Tibial nerve (tissue), 4 donors: ENCODE results near the gene DNMT3A. TPM values are rescaled to one million over a fixed set of nuclear protein-coding genes. Genes with fewer than 3 reads are reported as not detected.

ENCODE experiments used
- DNase-seq, 2 donors: peaks; one replicate each; pipeline ENCODE4 v3.0.0-alpha.2; 2019; ENCODE audit warnings: low spot score in 2 of 2
- H3K27ac ChIP-seq, 4 donors: fragments of 200-600 bp; sonication (generic) in 3 of 4; one replicate each; pipeline ENCODE4 v1.5.1; 2017 to 2019; ENCODE audit warnings: mild to moderate bottlenecking in 1 of 4
- H3K27me3 ChIP-seq, 2 donors: fragments of 200-600 bp; sonication (generic) in 1 of 2; one replicate each; pipeline versions ENCODE4 v1.5.1 to v1.6.0; 2017 to 2019
- H3K36me3 ChIP-seq, 3 donors: fragments of 200-600 bp; sonication (generic); one replicate each; pipeline ENCODE4 v1.5.1; 2018 to 2019
- H3K4me1 ChIP-seq, 4 donors: fragments of 200-600 bp; sonication (generic) in 3 of 4; one replicate each; pipeline ENCODE4 v1.5.1; 2017 to 2019
- H3K4me3 ChIP-seq, 4 donors: fragments of 200-600 bp; sonication (generic) in 3 of 4; one replicate each; pipeline ENCODE4 v1.5.1; 2017 to 2019; ENCODE audit warnings: mild to moderate bottlenecking in 1 of 4, moderate library complexity in 1 of 4
- H3K9me3 ChIP-seq, 4 donors: fragments of 200-600 bp; sonication (generic) in 3 of 4; one replicate each; pipeline ENCODE4 v1.5.1; 2017 to 2019
- EP300 ChIP-seq, 2 donors: sonication (generic); formaldehyde crosslinking; IDR thresholded peaks; one replicate each; pipeline ENCODE4 v1.6.1; 2017; ENCODE audit warnings: antibody characterized with exemption in 2 of 2, mild to moderate bottlenecking in 1 of 2
- POLR2A ChIP-seq, 2 donors: fragments of 450-650 bp; IDR thresholded peaks; one replicate each; pipeline ENCODE4 v1.6.1; 2017; ENCODE audit warnings: antibody characterized with exemption in 2 of 2, mild to moderate bottlenecking in 2 of 2, moderate library complexity in 2 of 2
- WGBS, 2 donors: methylation state at CpG; one replicate each; pipeline ENCODE4 v1.1.5; 2018; 5-methylcytosine and 5-hydroxymethylcytosine counted together
- total RNA-seq, 4 donors: library from RNA; depleted of rRNA; stranded (reverse); fragments of >200 nt; gene quantifications; one replicate each; pipeline ENCODE4 v1.1.0, GENCODE V29; 2016
- TF ChIP-seq, protein P1 (sequence below), 5 experiments: fragments of 200-600 bp in 3 of 5; fragments of 450-650 bp in 2 of 5; sonication (generic) in 3 of 5; IDR thresholded peaks; one replicate each; pipeline ENCODE4 v1.5.1; 2016 to 2019; ENCODE audit warnings: antibody characterized with exemption in 5 of 5, mild to moderate bottlenecking in 3 of 5, moderate library complexity in 2 of 5

DNMT3A gene
- total RNA-seq, 4 donors from 2014 or later = 17.4 to 28.4 (median 25.0) TPM

DNA sequence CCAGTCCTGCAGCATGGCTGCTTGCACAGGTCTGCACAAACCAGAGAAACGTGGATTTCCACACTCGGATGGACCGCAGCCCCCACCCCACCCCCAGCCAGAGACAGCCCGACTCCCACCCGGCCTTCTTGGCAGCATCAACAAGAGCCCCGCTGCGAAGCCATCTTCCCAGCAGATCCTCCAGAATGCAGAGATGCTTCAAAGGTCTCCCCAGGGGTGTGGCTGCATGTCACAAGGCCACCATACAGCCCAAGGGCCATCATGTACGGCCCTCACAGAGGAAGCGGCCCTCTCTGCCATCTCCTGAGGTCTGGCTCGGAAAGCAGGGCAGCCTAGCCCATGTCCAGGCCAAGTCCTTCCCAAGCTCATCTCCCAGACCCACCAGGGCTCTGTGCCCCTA lies 11.5 kb downstream of the DNMT3A start:
- Histone ChIP-seq H3K27me3 (no peaks in the 10 kb centered on the region), H3K36me3 (peaks cover 0 to 18% (median 0%) of the 10 kb centered on the region in 3 donors), H3K9me3 (peaks cover 0 to 13% (median 2%) of the 10 kb centered on the region in 4 donors), H3K4me1 (peaks cover 0 to 69% (median 23%) of the 10 kb centered on the region in 4 donors), H3K4me3 (no peak overlapping the region), H3K27ac (no peak overlapping the region)
- no peak for DNase-seq
- 74 to 75% methylated on average over 10 of the region's 10 CpGs for WGBS, 2 donors
- TF ChIP-seq EP300 (IDR thresholded peaks at IDR 0.05) = no peak

DNA sequence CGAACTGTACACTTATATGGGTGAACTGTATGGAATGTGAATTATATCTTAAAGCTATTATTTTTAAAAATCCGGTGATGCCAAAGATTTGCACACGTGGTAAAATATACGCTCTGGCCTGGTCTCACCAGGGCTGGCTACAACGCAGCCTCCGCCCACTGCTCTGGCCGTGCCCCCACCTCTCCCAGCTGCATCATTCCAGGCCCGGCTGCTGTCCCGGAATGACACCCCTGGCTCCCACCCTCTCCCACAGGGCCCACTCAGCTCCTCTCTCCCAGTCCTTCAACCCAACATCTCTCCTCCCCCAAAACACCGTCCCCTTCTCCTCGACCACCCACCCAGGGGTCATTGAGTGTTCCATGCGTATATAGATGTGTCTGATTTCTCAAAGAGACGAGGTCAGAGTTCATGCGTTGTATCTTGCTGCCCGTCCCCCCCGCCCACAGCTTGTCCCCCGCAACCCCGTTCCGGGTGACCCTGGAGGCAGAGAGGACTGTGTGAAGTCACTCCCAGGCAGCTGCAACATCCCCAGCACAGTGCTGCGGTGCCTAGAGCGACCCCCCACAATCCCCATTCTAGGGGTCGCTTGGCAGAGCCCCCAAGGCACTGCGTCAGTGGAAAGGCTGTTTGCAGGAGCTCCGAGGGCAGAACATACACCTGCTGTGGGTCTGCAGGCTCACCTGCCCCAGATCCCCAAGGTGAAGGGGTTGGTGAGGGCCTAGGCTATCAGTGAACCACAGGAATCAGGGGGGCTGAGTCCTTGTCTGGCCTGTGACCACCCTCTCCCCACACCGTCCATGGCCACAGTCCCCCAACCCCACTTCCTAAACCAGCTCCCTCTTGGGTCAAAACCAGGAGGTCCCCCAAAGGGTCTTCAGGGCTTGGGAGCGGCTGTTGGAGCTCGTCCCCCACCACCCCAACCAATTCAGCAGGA lies 13.3 kb downstream of the DNMT3A start:
- peaks cover 0 to 73% (median 26%) of the 10 kb centered on the region in 4 donors for H3K4me1 ChIP-seq
- H3K27ac ChIP-seq = no peak overlapping the region
- no peak for DNase-seq
- WGBS, 2 donors = 61 to 64% methylated on average over 24 to 27 of the region's 27 CpGs
- no peaks in the 10 kb centered on the region for H3K27me3 ChIP-seq
- no peak overlapping the region for H3K4me3 ChIP-seq
- H3K9me3 ChIP-seq = peaks cover 0 to 13% (median 2%) of the 10 kb centered on the region in 4 donors
- peaks cover 0 to 18% (median 0%) of the 10 kb centered on the region in 3 donors for H3K36me3 ChIP-seq
- TF ChIP-seq, protein P1, sequence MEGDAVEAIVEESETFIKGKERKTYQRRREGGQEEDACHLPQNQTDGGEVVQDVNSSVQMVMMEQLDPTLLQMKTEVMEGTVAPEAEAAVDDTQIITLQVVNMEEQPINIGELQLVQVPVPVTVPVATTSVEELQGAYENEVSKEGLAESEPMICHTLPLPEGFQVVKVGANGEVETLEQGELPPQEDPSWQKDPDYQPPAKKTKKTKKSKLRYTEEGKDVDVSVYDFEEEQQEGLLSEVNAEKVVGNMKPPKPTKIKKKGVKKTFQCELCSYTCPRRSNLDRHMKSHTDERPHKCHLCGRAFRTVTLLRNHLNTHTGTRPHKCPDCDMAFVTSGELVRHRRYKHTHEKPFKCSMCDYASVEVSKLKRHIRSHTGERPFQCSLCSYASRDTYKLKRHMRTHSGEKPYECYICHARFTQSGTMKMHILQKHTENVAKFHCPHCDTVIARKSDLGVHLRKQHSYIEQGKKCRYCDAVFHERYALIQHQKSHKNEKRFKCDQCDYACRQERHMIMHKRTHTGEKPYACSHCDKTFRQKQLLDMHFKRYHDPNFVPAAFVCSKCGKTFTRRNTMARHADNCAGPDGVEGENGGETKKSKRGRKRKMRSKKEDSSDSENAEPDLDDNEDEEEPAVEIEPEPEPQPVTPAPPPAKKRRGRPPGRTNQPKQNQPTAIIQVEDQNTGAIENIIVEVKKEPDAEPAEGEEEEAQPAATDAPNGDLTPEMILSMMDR (IDR thresholded peaks at IDR 0.05) = no peak
- TF ChIP-seq POLR2A (IDR thresholded peaks at IDR 0.05) (no peak), EP300 (IDR thresholded peaks at IDR 0.05) (no peak)

DNA sequence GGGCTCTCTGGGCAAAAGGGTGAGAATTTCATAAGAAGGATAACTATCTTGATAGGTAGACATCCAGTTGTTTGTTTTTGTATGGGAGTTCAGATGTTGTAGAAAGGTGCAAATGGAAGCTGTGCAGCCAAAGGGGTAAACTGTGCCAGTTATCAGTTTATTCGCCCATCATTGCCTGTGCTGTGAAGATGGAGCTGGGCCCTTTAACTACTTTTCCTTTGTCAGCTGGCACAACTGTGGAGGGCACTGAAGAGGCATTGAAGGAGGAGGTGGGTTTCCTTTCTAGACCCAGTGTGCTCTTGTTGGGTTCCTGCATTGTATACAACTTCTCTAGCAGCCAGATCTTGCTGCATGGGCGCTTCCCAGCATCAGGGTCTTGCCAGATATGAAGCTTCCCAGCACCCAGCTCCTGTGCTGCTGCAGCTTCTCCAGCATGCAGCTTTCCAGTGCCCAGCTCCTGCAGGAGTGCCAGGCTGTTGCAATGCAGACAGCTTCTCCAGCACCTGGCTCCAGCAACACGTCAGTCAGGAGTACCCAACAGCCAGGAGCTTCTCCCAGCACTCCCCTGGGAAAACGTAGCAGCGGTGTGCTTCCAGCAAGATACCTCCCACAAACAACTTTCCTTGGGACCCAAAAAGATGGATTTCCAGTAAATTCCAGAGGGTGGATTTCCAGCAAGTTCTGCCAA lies 15.3 kb downstream of the DNMT3A start:
- Histone ChIP-seq H3K27ac (no peak overlapping the region), H3K4me1 (peaks cover 0 to 64% (median 20%) of the 10 kb centered on the region in 4 donors), H3K27me3 (no peaks in the 10 kb centered on the region), H3K9me3 (peaks cover 0 to 13% (median 2%) of the 10 kb centered on the region in 4 donors), H3K4me3 (no peak overlapping the region), H3K36me3 (peaks cover 0 to 18% (median 0%) of the 10 kb centered on the region in 3 donors)
- 92 to 97% methylated on average over 5 of the region's 5 CpGs for WGBS, 2 donors
- no peak for DNase-seq
- TF ChIP-seq EP300 (IDR thresholded peaks at IDR 0.05) (no peak), POLR2A (IDR thresholded peaks at IDR 0.05) (no peak)
- TF ChIP-seq, protein P1 (IDR thresholded peaks at IDR 0.05) = no peak

DNA sequence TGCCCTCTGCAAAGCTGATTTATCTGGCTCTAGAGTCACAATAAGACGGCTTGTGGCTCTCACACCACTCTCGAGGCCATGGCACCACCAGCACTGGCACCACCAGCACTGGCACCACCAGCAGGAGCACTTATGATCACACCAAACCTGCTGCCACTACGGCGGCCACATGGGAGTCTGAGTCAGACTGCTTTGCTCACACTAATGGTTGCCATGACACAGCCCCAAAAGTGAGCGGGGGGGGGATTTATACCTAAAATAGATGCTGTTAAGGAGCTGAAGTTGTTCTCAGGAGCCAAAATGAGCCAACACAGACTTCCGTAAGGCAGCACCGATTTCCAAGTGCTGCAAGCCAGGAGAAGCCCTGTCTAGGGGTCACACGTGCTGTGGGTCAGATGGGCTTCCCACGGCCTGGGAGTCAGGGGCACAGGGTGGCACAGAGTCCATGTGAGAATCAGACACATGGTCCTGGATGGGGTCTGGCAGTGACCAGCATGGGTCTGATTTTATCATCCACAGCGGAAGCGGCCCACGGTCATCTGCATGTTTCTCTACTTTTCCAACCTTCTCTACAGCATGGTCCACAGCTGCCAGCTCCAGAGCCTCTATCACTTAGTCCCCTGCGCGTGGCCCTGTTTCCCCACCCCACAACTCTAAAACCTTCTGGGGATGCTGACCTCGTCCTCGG lies 16.7 kb downstream of the DNMT3A start:
- Histone ChIP-seq H3K4me1 (peaks cover 0 to 50% (median 17%) of the 10 kb centered on the region in 4 donors), H3K4me3 (no peak overlapping the region), H3K27me3 (no peaks in the 10 kb centered on the region), H3K9me3 (peaks cover 0 to 13% (median 2%) of the 10 kb centered on the region in 4 donors), H3K36me3 (peaks cover 0 to 18% (median 0%) of the 10 kb centered on the region in 3 donors), H3K27ac (peak overlapping the region in 1 of 4 donors; percentile 14)
- TF ChIP-seq POLR2A (IDR thresholded peaks at IDR 0.05) = no peak
- TF ChIP-seq EP300 (IDR thresholded peaks at IDR 0.05) = no peak
- TF ChIP-seq, protein P1 (IDR thresholded peaks at IDR 0.05) = no peak
- peak in 1 of 2 donors; percentile 50 for DNase-seq
- WGBS, 2 donors = 81 to 88% methylated on average over 16 of the region's 16 CpGs

DNA sequence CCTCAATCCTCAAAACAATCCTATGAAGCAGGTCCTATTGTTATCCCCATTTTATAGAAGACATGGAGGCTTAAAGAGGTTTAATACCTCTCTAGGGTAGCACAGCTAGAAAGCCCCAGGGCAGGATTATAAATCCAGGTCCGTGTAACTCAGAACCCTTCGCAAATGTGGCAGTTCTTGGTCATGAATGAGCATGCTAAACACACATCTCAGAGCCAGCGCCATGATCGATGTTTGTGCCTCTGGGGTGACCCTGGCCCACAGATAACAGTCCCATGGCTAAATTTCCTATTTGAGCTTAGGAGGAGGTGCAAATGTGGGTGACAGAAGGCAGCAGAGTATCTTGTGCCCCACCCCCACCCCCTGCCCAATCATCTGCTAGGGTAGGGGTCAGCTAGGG lies 17.5 kb downstream of the DNMT3A start:
- Histone ChIP-seq H3K27me3 (no peaks in the 10 kb centered on the region), H3K4me1 (peaks cover 0 to 42% (median 13%) of the 10 kb centered on the region in 4 donors), H3K4me3 (no peak overlapping the region), H3K27ac (no peak overlapping the region), H3K9me3 (peaks cover 0 to 13% (median 2%) of the 10 kb centered on the region in 4 donors), H3K36me3 (peaks cover 0 to 18% (median 0%) of the 10 kb centered on the region in 3 donors)
- WGBS, 2 donors = 69 to 88% methylated on average over 4 of the region's 4 CpGs
- TF ChIP-seq EP300 (IDR thresholded peaks at IDR 0.05) (no peak), POLR2A (IDR thresholded peaks at IDR 0.05) (no peak)
- TF ChIP-seq, protein P1 (IDR thresholded peaks at IDR 0.05) = no peak
- no peak for DNase-seq
